ENCODE measurements around the gene RPS6KA3. TPM values are rescaled to one million over a fixed set of nuclear protein-coding genes. Genes with fewer than 3 reads are reported as not detected.
A peak's percentile ranks its signal among the peaks of the same experiment; 100 is the strongest.

Gene RPS6KA3
- 9.2 and 9.8 TPM in 2 replicates for total RNA-seq (2021)
- long read RNA-seq, full-length matches to known transcripts: 2 of 5 reads
- long read RNA-seq, partial matches to known transcripts: 0 of 5 reads
- long read RNA-seq, other reads (novel, unspliced or antisense): 3 of 5 reads

- Histone ChIP-seq H3K4ac (ENCODE audit: low read depth, low read length) (no peak within 1 kb of the TSS), H2BK120ac (ENCODE audit: low read depth, low read length, poor library complexity, severe bottlenecking) (no peak within 1 kb of the TSS), H3K56ac (ENCODE audit: insufficient read length, low read depth, low read length) (no peak within 1 kb of the TSS), H4K8ac (replicated peaks; ENCODE audit: insufficient read length, low read depth, low read length) (no peak within 1 kb of the TSS), H3K18ac (ENCODE audit: insufficient read length, low read depth, low read length) (peak within 1 kb of the TSS; percentile 57), H2BK12ac (ENCODE audit: insufficient read length, low read depth, low read length) (no peak within 1 kb of the TSS), H4K91ac (ENCODE audit: insufficient read length, low read depth, low read length) (no peak within 1 kb of the TSS), H2BK20ac (ENCODE audit: low read depth, low read length, poor library complexity, severe bottlenecking) (no peak within 1 kb of the TSS), H3K27me3 (ENCODE audit: insufficient read depth, low read length) (peaks cover 4% of the 10 kb centered on the region; the same call in 1 of the 2 replicates), H4K5ac (ENCODE audit: insufficient read length, low read depth, low read length) (no peak within 1 kb of the TSS), H3K14ac (ENCODE audit: insufficient read depth, low read length) (peak within 1 kb of the TSS; percentile 49; the same call in 1 of the 2 replicates), H3K23me2 (ENCODE audit: insufficient read length, low read depth, low read length, poor library complexity, severe bottlenecking) (peaks cover 3% of the 10 kb centered on the region), H3K79me1 (ENCODE audit: insufficient read depth, low read depth, low read length, poor library complexity, severe bottlenecking) (no peaks in the 10 kb centered on the region), H4K20me1 (ENCODE audit: control insufficient read depth, insufficient read depth, insufficient read length) (no peaks in the 10 kb centered on the region), H3K9ac (ENCODE audit: extremely low read depth, insufficient read length, low read length) (peak within 1 kb of the TSS; percentile 53), H2AK5ac (ENCODE audit: insufficient read length, low read length) (no peak within 1 kb of the TSS), H2BK5ac (ENCODE audit: insufficient read length, low read length) (no peak within 1 kb of the TSS), H3K9me3 (ENCODE audit: control insufficient read depth, low read depth, low read length) (peaks cover 8% of the 10 kb centered on the region), H3K23ac (ENCODE audit: insufficient read length, low read depth, low read length) (no peak within 1 kb of the TSS), H3K4me2 (ENCODE audit: insufficient read depth, insufficient read length, low read length) (peak within 1 kb of the TSS; percentile 64), H3T11ph (ENCODE audit: low read length) (no peak within 1 kb of the TSS), H3K27ac (ENCODE audit: insufficient read length, low read depth, low read length) (no peak within 1 kb of the TSS), H3K79me2 (ENCODE audit: insufficient read depth, low read length) (no peaks in the 10 kb centered on the region), H2BK15ac (ENCODE audit: low read depth, low read length) (no peak within 1 kb of the TSS), H3K4me1 (ENCODE audit: insufficient read depth, low read length) (no peaks in the 10 kb centered on the region), H2AFZ (ENCODE audit: low read length) (no peak within 1 kb of the TSS)
- Mint-ChIP-seq H3K36me3 (ENCODE audit: insufficient read depth in 1 of 3, low read depth in 3 of 3) (peaks cover 0 to 6% (median 0%) of the 10 kb centered on the region in 3 experiments; a peak in 1 of 7 replicates), H3K27ac (peak within 1 kb of the TSS in 1 of 3 experiments; percentile 62; a peak in 4 of 7 replicates), H3K9me3 (peaks cover 37 to 55% of the 10 kb centered on the region in 2 experiments), H3K27me3 (ENCODE audit: low read depth) (peaks cover 52% of the 10 kb centered on the region), H3K4me1 (peaks cover 2 to 3% of the 10 kb centered on the region in 2 experiments; a peak in 3 of 4 replicates), H3K4me3 (peak within 1 kb of the TSS; percentile 79 to 95)
- whole genome bisulfite sequencing (ENCODE audit: extremely low coverage, insufficient read length, low lambda C conversion rate): no CpG with 5 or more reads among the region's 77 CpGs
- peak; percentile 84 for DNase-seq
- TF ChIP-seq, protein P1, sequence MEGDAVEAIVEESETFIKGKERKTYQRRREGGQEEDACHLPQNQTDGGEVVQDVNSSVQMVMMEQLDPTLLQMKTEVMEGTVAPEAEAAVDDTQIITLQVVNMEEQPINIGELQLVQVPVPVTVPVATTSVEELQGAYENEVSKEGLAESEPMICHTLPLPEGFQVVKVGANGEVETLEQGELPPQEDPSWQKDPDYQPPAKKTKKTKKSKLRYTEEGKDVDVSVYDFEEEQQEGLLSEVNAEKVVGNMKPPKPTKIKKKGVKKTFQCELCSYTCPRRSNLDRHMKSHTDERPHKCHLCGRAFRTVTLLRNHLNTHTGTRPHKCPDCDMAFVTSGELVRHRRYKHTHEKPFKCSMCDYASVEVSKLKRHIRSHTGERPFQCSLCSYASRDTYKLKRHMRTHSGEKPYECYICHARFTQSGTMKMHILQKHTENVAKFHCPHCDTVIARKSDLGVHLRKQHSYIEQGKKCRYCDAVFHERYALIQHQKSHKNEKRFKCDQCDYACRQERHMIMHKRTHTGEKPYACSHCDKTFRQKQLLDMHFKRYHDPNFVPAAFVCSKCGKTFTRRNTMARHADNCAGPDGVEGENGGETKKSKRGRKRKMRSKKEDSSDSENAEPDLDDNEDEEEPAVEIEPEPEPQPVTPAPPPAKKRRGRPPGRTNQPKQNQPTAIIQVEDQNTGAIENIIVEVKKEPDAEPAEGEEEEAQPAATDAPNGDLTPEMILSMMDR (conservative IDR thresholded peaks at IDR 0.05): no peak
Measured at GRCh38 chrX:20266810-20267606, at the start of gene RPS6KA3. Gene RPS6KA3 (minus strand): TSS chrX:20266909. CDS start chrX:20266632, 277 bp downstream.
